Measurements from ENCODE around the gene CFP. TPM values are rescaled to one million over a fixed set of nuclear protein-coding genes. Genes with fewer than 3 reads are reported as not detected.

Gene CFP
- polyA plus RNA-seq, 2 of the 4 experiments (the other 2 are of a cell fraction), result 0.14 to 0.54 TPM

Small RNA genes within 50 kb of the gene (small RNA-seq; reads per million reads assigned to genes)
- gene MIR4769, result 0 reads per million in 6 experiments

Other genes with a start within 250 kb of the CFP start
- gene ZNF41, start 146.7 kb downstream of the CFP start, polyA plus RNA-seq (2011; rRNA removed), result 6.1 and 6.5 TPM in 2 replicates
- 3.5 to 3.8 TPM (median 3.6 TPM) in 3 replicates for gene ZNF41, start 146.7 kb downstream of the CFP start, polyA plus RNA-seq (2017; fragmentation: RNase III; extraction: RNeasy Plus Mini Kit Qiagen cat#74134 plus additional on column Dnase treatment)
- 37.9 and 60.7 TPM in 2 replicates for gene ARAF, start 68.7 kb downstream of the CFP start, polyA plus RNA-seq (2011; rRNA removed)
- 47.2 to 49.0 TPM (median 47.4 TPM) in 3 replicates for gene ARAF, start 68.7 kb downstream of the CFP start, polyA plus RNA-seq (2017; fragmentation: RNase III; extraction: RNeasy Plus Mini Kit Qiagen cat#74134 plus additional on column Dnase treatment)
- 83.2 and 131 TPM in 2 replicates for gene TIMP1, start 47.5 kb downstream of the CFP start, polyA plus RNA-seq (2011; rRNA removed)
- 139 to 150 TPM (median 144 TPM) in 3 replicates for gene TIMP1, start 47.5 kb downstream of the CFP start, polyA plus RNA-seq (2017; fragmentation: RNase III; extraction: RNeasy Plus Mini Kit Qiagen cat#74134 plus additional on column Dnase treatment)
- not detected in 2 replicates for gene SYN1, start 10.1 kb downstream of the CFP start, polyA plus RNA-seq (2011; rRNA removed)
- 0.05 to 0.21 TPM (median 0.14 TPM) in 3 replicates for gene SYN1, start 10.1 kb downstream of the CFP start, polyA plus RNA-seq (2017; fragmentation: RNase III; extraction: RNeasy Plus Mini Kit Qiagen cat#74134 plus additional on column Dnase treatment)
- gene ELK1, start 20.6 kb upstream of the CFP start, polyA plus RNA-seq (2011; rRNA removed), result 14.6 and 15.3 TPM in 2 replicates
- 20.6 to 23.5 TPM (median 21.9 TPM) in 3 replicates for gene ELK1, start 20.6 kb upstream of the CFP start, polyA plus RNA-seq (2017; fragmentation: RNase III; extraction: RNeasy Plus Mini Kit Qiagen cat#74134 plus additional on column Dnase treatment)
- gene UXT, start 29.2 kb upstream of the CFP start, polyA plus RNA-seq (2011; rRNA removed), result 172 and 186 TPM in 2 replicates
- 166 to 181 TPM (median 175 TPM) in 3 replicates for gene UXT, start 29.2 kb upstream of the CFP start, polyA plus RNA-seq (2017; fragmentation: RNase III; extraction: RNeasy Plus Mini Kit Qiagen cat#74134 plus additional on column Dnase treatment)
- gene ZNF81, start 207.0 kb upstream of the CFP start, polyA plus RNA-seq (2011; rRNA removed), result 8.3 and 9.3 TPM in 2 replicates
- gene ZNF81, start 207.0 kb upstream of the CFP start, polyA plus RNA-seq (2017; fragmentation: RNase III; extraction: RNeasy Plus Mini Kit Qiagen cat#74134 plus additional on column Dnase treatment), result 3.8 to 4.4 TPM (median 4.3 TPM) in 3 replicates

Data from A549 (cell line).